K562 (cell line): Measurements from ENCODE around the gene RRBP1. TPM values are rescaled to one million over a fixed set of nuclear protein-coding genes. Genes with fewer than 3 reads are reported as not detected.

Source experiments
- ATAC-seq: fragments of 200-7000 bp; cut with Tn5 transposase; 3 replicates; pipeline ENCODE4 v1.9.1; 2020; ENCODE audit warnings: moderate library complexity
- BruUV-seq: library from RNA; stranded (reverse); fragments of 400-500 nt; replicated peaks from 2 replicates; lab custom pipeline; 2021; lab: Mats Ljungman, UMichigan
- CTCF ChIA-PET: fragments of 300-600 bp; formaldehyde crosslinking; extraction: SDS; loops from one replicate; lab custom pipeline; 2021; ENCODE audit warnings: low intra/inter-chr PET ratio; lab: Yijun Ruan, JAX
- POLR2A ChIA-PET: fragments of 300-600, 350-650 bp; sonication (Branson Sonifier 250); formaldehyde crosslinking; extraction: SDS; loops from one replicate; lab custom pipeline; 2021; ENCODE audit warnings: antibody characterized with exemption, inconsistent platforms; lab: Yijun Ruan, JAX
- DNase-seq, 4 experiments: peaks; one replicate each; pipeline versions ENCODE4 v3.0.0 to v3.0.0-alpha.2; 2011 to 2018; ENCODE audit warnings: low spot score in 3 of 4, mixed read lengths in 3 of 4; ENCODE audit errors: extremely low read depth in 1 of 4
- FAIRE-seq: peaks from 2 replicates; lab custom pipeline; 2011; peaks lifted over from hg19 to GRCh38; lab: Jason Lieb, UNC
- H2AFZ ChIP-seq: 2 replicates; pipeline ENCODE4 v1.6.0; 2011; ENCODE audit warnings: low read depth, low read length, control low read depth, inconsistent platforms
- H3K27ac ChIP-seq: fragments of 200-600 bp; 3 replicates; pipeline ENCODE4 v1.8.0; 2011; ENCODE audit warnings: low read depth, mild to moderate bottlenecking, control low read depth, inconsistent platforms, low read length, moderate library complexity, mixed read lengths; ENCODE audit errors: extremely low read depth
- H3K27me3 ChIP-seq, 2 experiments: fragments of 300-600 bp in 1 of 2; 2 replicates in 1 of 2; 3 replicates in 1 of 2; pipeline versions ENCODE4 v1.6.0 to v1.8.0; 2011; ENCODE audit warnings: inconsistent platforms in 2 of 2, low read length in 2 of 2, mild to moderate bottlenecking in 1 of 2, mixed read lengths in 1 of 2, moderate library complexity in 1 of 2; ENCODE audit not compliant: control insufficient read depth in 2 of 2, insufficient read depth in 2 of 2
- H3K36me3 ChIP-seq: fragments of 300-600 bp; 3 replicates; pipeline ENCODE4 v1.8.0; 2011; ENCODE audit warnings: mild to moderate bottlenecking, low read length, inconsistent platforms; ENCODE audit not compliant: control insufficient read depth, insufficient read depth
- H3K4me1 ChIP-seq, 2 experiments: fragments of 200-600 bp in 1 of 2; replicated peaks in 1 of 2; 2 replicates in 1 of 2; 3 replicates in 1 of 2; pipeline versions ENCODE4 v1.5.1 to v1.8.0; 2011; ENCODE audit warnings: inconsistent platforms in 2 of 2, low read length in 2 of 2, mild to moderate bottlenecking in 1 of 2, mixed read lengths in 1 of 2, moderate library complexity in 1 of 2; ENCODE audit not compliant: control insufficient read depth in 2 of 2, insufficient read depth in 2 of 2
- H3K4me2 ChIP-seq: 2 replicates; pipeline ENCODE4 v1.6.1; 2011; ENCODE audit warnings: low read length, control low read depth, inconsistent platforms, mixed read lengths; ENCODE audit not compliant: insufficient read depth
- H3K4me3 ChIP-seq: fragments of 200-600 bp; sonication (generic), shearing (Covaris generic); 2 replicates; pipeline ENCODE4 v1.5.1; 2016; ENCODE audit warnings: control low read depth, inconsistent platforms
- H3K79me2 ChIP-seq: fragments of 200-600 bp; 3 replicates; pipeline ENCODE4 v1.8.0; 2011; ENCODE audit warnings: low read length, inconsistent platforms; ENCODE audit not compliant: control insufficient read depth, insufficient read depth
- H3K9ac ChIP-seq, 2 experiments: 2 replicates each; pipeline versions ENCODE4 v1.6.0 to v1.6.1; 2011; ENCODE audit warnings: low read depth in 2 of 2, low read length in 2 of 2, control low read depth in 1 of 2, inconsistent platforms in 1 of 2, mild to moderate bottlenecking in 1 of 2, mixed read lengths in 1 of 2; ENCODE audit not compliant: insufficient read depth in 1 of 2
- H3K9me1 ChIP-seq: one replicate; pipeline ENCODE4 v1.6.0; 2011; ENCODE audit warnings: inconsistent platforms, mild to moderate bottlenecking, low read length, moderate library complexity; ENCODE audit not compliant: control insufficient read depth, insufficient read depth
- H3K9me3 ChIP-seq: replicated peaks from 2 replicates; pipeline ENCODE4 v1.5.1; 2011; ENCODE audit warnings: low read depth, low read length, inconsistent platforms; ENCODE audit not compliant: control insufficient read depth, insufficient read depth
- H4K20me1 ChIP-seq: replicated peaks from 2 replicates; pipeline ENCODE4 v1.6.1; 2011; ENCODE audit warnings: low read length, inconsistent platforms, mixed read lengths; ENCODE audit not compliant: control insufficient read depth, insufficient read depth
- CCAR2 ChIP-seq: fragments of 200-400 bp; formaldehyde crosslinking; IDR thresholded peaks from 2 replicates; pipeline ENCODE4 v1.6.1; 2017; ENCODE audit warnings: mild to moderate bottlenecking, low read depth, low read length
- CHD4 ChIP-seq: fragments of 200-600 bp; sonication (generic); IDR thresholded peaks from 3 replicates; pipeline ENCODE4 v1.6.1; 2012; ENCODE audit warnings: low read depth, mild to moderate bottlenecking, mixed read lengths, low read length, inconsistent platforms; ENCODE audit not compliant: insufficient read depth, insufficient replicate concordance, poor library complexity, severe bottlenecking
- HES1 ChIP-seq: fragments of 450-650 bp; IDR thresholded peaks from 2 replicates; pipeline ENCODE4 v1.6.1; 2016; ENCODE audit warnings: low read depth, mild to moderate bottlenecking, moderate library complexity
- PPARD ChIP-seq: fragments of 250-450 bp; sonication (Bioruptor Pico); IDR thresholded peaks from 2 replicates; pipeline ENCODE4 v1.8.0; 2022; ENCODE audit warnings: inconsistent platforms, mild to moderate bottlenecking, moderate library complexity
- SRSF9 ChIP-seq: fragments of 200-400 bp; formaldehyde crosslinking; IDR thresholded peaks from 2 replicates; pipeline ENCODE4 v1.6.1; 2017; ENCODE audit warnings: low read depth, low read length, borderline replicate concordance
- STAT5B ChIP-seq: fragments of 250-450 bp; sonication (Bioruptor Pico); IDR thresholded peaks from 2 replicates; pipeline ENCODE4 v1.8.0; 2021; ENCODE audit warnings: mild to moderate bottlenecking, inconsistent platforms
- TGIF2 ChIP-seq: sonication (generic); formaldehyde crosslinking; IDR thresholded peaks from 2 replicates; pipeline ENCODE4 v1.8.1; 2022; ENCODE audit warnings: mild to moderate bottlenecking, missing genetic modification reagents, moderate library complexity
- ZNF232 ChIP-seq: sonication (generic); formaldehyde crosslinking; IDR thresholded peaks from 2 replicates; pipeline ENCODE4 v1.8.0; 2022; ENCODE audit warnings: mild to moderate bottlenecking, missing genetic modification reagents
- ZNF436 ChIP-seq: fragments of 250-450, 450-650 bp; sonication (Bioruptor Pico); formaldehyde crosslinking; IDR thresholded peaks from 2 replicates; pipeline ENCODE4 v1.7.0; 2020; ENCODE audit warnings: mild to moderate bottlenecking
- WGBS: fragments of 100-300 bp; shearing (Covaris generic); methylation state at CpG from one replicate; pipeline ENCODE4 v1.1.6; 2016; ENCODE audit warnings: low coverage, mixed read lengths; ENCODE audit not compliant: insufficient coverage; ENCODE audit errors: missing lambda C conversion rate; 5-methylcytosine and 5-hydroxymethylcytosine counted together
- in situ Hi-C: fragments of 300-500 bp; cut with MboI; formaldehyde crosslinking; loops from 4 replicates; pipeline ENCODE4 v1.15.0; 2018; ENCODE audit warnings: inconsistent platforms, mixed read lengths
- intact Hi-C: fragments of 100-400 bp; cut with micrococcal nuclease; formaldehyde crosslinking; loops from 2 replicates; pipeline ENCODE4 v1.14.2; 2022
- polyA plus RNA-seq, 8 experiments: library from polyadenylated mRNA; depleted of rRNA in 4 of 8; stranded (reverse) in 5 of 8; unstranded in 3 of 8; fragments of >200 nt; fragmentation: Nextera tagmentation in 2 of 8; fragmentation: Illumina TruSeq in 1 of 8; extraction: Ambion mirVana in 2 of 8; extraction: Trizol in 1 of 8; gene quantifications; 2 replicates each; pipeline versions ENCODE4 v1.2.1 to v1.2.3, GENCODE V29; 2011 to 2014; ENCODE audit warnings: inconsistent platforms in 1 of 8, missing spikeins in 1 of 8
- total RNA-seq, 7 experiments: library from RNA; depleted of rRNA in 6 of 7; stranded (reverse); fragments of >200 nt in 6 of 7; fragmentation: Illumina TruSeq in 2 of 7; extraction: Trizol in 2 of 7; gene quantifications; 2 replicates each; pipeline versions ENCODE4 v1.2.1 to v1.2.3, GENCODE V29; 2011 to 2021; ENCODE audit warnings: low replicate concordance in 1 of 7
- TF ChIP-seq, protein P1 (sequence below): sonication (generic); formaldehyde crosslinking; IDR thresholded peaks from 2 replicates; pipeline ENCODE4 v1.8.0; 2022; ENCODE audit warnings: missing genetic modification reagents, mild to moderate bottlenecking, borderline replicate concordance
- TF ChIP-seq, protein P2 (sequence below), 2 experiments: fragments of 450-650 bp in 1 of 2; sonication (generic) in 1 of 2; formaldehyde crosslinking; conservative IDR thresholded peaks; 2 replicates each; pipeline versions ENCODE4 v1.4.0 to v1.8.1; 2020 to 2022; ENCODE audit warnings: mild to moderate bottlenecking in 1 of 2, missing genetic modification reagents in 1 of 2

RRBP1 gene
- total and polyA plus RNA-seq, 9 of the 15 experiments (the other 6 are each of a cell fraction or from before 2014, with no cell fraction given), result 0.84 to 32.0 (median 17.6) TPM

DNA sequence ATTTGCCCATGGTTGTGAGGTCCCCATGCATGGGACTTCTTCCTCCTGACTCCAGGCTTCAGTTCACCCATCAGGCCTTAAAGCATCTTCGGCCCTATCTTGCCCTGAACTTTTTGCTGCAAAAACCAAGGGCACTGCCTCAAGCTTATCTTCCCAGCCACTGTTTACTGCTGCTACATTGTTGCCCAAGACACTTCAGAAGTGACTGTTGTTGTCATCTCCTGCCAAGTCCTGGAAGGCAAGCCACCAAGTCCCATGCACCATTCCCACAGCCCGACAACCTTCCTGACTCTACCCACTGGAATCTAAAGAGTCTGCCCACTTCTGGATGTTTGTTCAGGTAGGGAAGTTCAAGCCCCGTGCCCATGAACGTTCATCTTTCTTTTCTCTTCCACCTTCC is 30.2 kb upstream of the RRBP1 start:
- peaks cover 0 to 6% of the 10 kb centered on the region in 2 experiments; a peak in 3 of 5 replicates for H3K4me1 ChIP-seq
- POLR2A ChIA-PET, result no interaction called here
- BruUV-seq, result no TSS peak
- no peak overlapping the region for H2AFZ ChIP-seq
- 3% methylated on average over 4 of the region's 4 CpGs for WGBS
- intact Hi-C loops, result no loop called here
- DNase-seq (no peak), ATAC-seq (no peak), FAIRE-seq (no peak)
- H3K9me3 ChIP-seq, result no peaks in the 10 kb centered on the region
- H4K20me1 ChIP-seq, result no peaks in the 10 kb centered on the region
- no peak overlapping the region for H3K27ac ChIP-seq
- no peak for TF ChIP-seq SRSF9
- no peak for TF ChIP-seq HES1
- no peak for TF ChIP-seq PPARD
- TF ChIP-seq STAT5B (CRISPR knock-in tag), result no peak
- no peak for TF ChIP-seq TGIF2 (CRISPR knock-in tag)
- no peak for TF ChIP-seq ZNF436 (CRISPR knock-in tag)
- TF ChIP-seq ZNF232 (CRISPR knock-in tag), result no peak
- TF ChIP-seq, protein P1, sequence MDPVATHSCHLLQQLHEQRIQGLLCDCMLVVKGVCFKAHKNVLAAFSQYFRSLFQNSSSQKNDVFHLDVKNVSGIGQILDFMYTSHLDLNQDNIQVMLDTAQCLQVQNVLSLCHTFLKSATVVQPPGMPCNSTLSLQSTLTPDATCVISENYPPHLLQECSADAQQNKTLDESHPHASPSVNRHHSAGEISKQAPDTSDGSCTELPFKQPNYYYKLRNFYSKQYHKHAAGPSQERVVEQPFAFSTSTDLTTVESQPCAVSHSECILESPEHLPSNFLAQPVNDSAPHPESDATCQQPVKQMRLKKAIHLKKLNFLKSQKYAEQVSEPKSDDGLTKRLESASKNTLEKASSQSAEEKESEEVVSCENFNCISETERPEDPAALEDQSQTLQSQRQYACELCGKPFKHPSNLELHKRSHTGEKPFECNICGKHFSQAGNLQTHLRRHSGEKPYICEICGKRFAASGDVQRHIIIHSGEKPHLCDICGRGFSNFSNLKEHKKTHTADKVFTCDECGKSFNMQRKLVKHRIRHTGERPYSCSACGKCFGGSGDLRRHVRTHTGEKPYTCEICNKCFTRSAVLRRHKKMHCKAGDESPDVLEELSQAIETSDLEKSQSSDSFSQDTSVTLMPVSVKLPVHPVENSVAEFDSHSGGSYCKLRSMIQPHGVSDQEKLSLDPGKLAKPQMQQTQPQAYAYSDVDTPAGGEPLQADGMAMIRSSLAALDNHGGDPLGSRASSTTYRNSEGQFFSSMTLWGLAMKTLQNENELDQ, result no peak
- no peak for TF ChIP-seq CHD4
- TF ChIP-seq, protein P2, sequence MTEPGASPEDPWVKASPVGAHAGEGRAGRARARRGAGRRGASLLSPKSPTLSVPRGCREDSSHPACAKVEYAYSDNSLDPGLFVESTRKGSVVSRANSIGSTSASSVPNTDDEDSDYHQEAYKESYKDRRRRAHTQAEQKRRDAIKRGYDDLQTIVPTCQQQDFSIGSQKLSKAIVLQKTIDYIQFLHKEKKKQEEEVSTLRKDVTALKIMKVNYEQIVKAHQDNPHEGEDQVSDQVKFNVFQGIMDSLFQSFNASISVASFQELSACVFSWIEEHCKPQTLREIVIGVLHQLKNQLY (CRISPR knock-in tag; conservative IDR thresholded peaks at IDR 0.05), result no peak
- no peak for TF ChIP-seq CCAR2
- in situ Hi-C loops, result no loop called here
- H3K79me2 ChIP-seq, result no peaks in the 10 kb centered on the region
- H3K9ac ChIP-seq, result no peak overlapping the region
- CTCF ChIA-PET, result no interaction called here
- H3K36me3 ChIP-seq, result no peaks in the 10 kb centered on the region
- no peaks in the 10 kb centered on the region for H3K9me1 ChIP-seq
- H3K4me2 ChIP-seq, result no peak overlapping the region
- H3K4me3 ChIP-seq, result no peak overlapping the region
- peaks cover 0 to 43% of the 10 kb centered on the region in 2 experiments; a peak in 3 of 5 replicates for H3K27me3 ChIP-seq
